Measurements from ENCODE around the gene OTOF.

The OTOF gene

GRCh38 chr2:26435106-26435505, 42.8 kb downstream of the OTOF start:
- TF ChIP-seq CTCF (conservative IDR thresholded peaks at IDR 0.05), result no peak
- no peak overlapping the region for H3K27ac ChIP-seq

- no peak overlapping the region for H3K27ac ChIP-seq
- no peak for TF ChIP-seq CTCF (conservative IDR thresholded peaks at IDR 0.05)
These were observed 45.1 kb downstream of the OTOF start for GRCh38 chr2:26432859-26433258.

GRCh38 chr2:26432363-26432762, 45.6 kb downstream of the OTOF start:
- no peak overlapping the region for H3K27ac ChIP-seq
- no peak for TF ChIP-seq CTCF (conservative IDR thresholded peaks at IDR 0.05)

GRCh38 chr2:26430826-26431225, 47.1 kb downstream of the OTOF start:
- no peak for TF ChIP-seq CTCF (conservative IDR thresholded peaks at IDR 0.05)
- no peak overlapping the region for H3K27ac ChIP-seq

- TF ChIP-seq CTCF (conservative IDR thresholded peaks at IDR 0.05), result no peak
- H3K27ac ChIP-seq, result no peak overlapping the region
These were observed 47.9 kb downstream of the OTOF start for GRCh38 chr2:26429779-26430578.

- no peak overlapping the region for H3K27ac ChIP-seq
- TF ChIP-seq CTCF (conservative IDR thresholded peaks at IDR 0.05), result no peak
These were observed 49.1 kb downstream of the OTOF start for GRCh38 chr2:26428846-26429245.

GRCh38 chr2:26424221-26424620, 53.7 kb downstream of the OTOF start:
- H3K27ac ChIP-seq, result no peak overlapping the region
- no peak for TF ChIP-seq CTCF (conservative IDR thresholded peaks at IDR 0.05)
